ENCODE data around the gene ZNF684.
"Not testable (repeated sequence)": the region's sequence is repeated elsewhere in the genome, so short reads cannot be mapped to it uniquely, and the experiment has no call there.

The ZNF684 gene

GRCh38 chr1:40531381-40532061 is at the start of gene ZNF684:
ZNF684 (plus strand) TSS chr1:40531637; CDS start chr1:40533167, 1,530 bp downstream.
- DNase-seq: peak; percentile 78

DNA sequence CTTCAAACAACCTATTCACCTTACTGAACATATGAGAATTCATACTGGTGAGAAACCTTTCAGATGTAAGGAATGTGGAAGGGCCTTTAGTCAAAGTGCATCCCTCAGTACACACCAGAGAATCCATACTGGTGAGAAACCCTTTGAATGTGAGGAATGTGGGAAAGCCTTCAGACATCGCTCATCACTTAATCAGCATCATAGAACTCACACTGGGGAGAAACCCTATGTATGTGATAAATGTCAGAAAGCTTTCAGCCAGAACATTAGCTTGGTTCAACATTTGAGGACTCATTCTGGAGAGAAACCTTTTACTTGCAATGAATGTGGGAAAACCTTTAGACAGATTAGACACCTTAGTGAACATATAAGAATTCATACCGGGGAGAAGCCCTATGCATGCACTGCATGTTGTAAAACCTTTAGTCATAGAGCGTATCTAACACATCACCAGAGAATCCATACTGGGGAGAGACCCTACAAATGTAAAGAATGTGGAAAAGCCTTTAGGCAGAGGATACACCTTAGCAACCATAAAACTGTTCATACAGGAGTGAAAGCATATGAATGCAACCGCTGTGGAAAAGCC is 36.0 kb upstream of the ZNF684 start:
- no peak for DNase-seq

- DNase-seq: not testable (repeated sequence)
These were observed 28.8 kb upstream of the ZNF684 start for GRCh38 chr1:40502651-40503050.

DNA sequence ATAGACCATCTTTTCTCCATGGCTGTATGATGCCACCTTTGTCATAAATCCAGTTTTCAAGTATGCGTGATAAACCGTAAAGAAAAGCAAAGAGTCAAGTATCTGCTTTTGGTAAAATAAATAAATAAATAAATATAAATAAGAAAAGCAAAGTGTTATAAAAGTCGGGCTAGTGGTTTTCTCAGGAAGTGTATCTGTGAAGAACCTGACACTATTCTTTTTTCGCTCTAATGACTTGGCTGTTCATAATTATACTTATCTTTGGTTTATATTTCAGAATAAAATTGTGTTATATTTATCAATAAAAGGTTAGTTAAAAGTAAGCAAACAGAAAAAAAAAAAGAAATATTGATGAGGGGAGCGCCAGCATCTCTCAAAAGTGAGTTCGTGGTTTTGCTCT is 23.5 kb upstream of the ZNF684 start:
- DNase-seq: no peak

- peak; percentile 87 for DNase-seq
These were observed 22.8 kb upstream of the ZNF684 start, which contains the start of gene EXO5 for GRCh38 chr1:40508375-40509341. EXO5 (plus strand) TSS chr1:40508767; CDS start chr1:40514545, 5,778 bp downstream.

DNA sequence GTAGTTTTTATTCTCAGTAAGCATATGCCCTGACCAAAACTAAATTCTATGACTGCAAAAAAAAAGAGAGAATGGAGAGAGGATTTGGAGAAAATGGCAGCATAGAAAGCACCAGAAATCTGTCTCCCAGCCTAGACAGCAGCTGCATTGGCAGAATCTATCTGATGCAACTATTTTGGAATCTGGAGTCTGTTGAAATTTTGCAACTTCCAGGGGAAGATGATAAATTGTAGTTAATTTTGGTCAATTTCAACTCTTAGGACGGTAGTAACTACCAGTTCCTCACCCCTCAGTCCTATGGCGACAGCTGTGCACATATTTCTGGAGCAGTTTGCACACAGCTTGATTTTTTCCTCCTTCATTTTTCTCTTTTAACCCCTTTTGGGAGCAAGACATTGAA is 11.9 kb upstream of the ZNF684 start:
- DNase-seq: no peak

GRCh38 chr1:40530735-40531380 is 579 bp upstream of the ZNF684 start:
- no peak for DNase-seq

- DNase-seq: no peak
These were observed 589 bp downstream of the ZNF684 start for GRCh38 chr1:40532062-40532389.

DNA sequence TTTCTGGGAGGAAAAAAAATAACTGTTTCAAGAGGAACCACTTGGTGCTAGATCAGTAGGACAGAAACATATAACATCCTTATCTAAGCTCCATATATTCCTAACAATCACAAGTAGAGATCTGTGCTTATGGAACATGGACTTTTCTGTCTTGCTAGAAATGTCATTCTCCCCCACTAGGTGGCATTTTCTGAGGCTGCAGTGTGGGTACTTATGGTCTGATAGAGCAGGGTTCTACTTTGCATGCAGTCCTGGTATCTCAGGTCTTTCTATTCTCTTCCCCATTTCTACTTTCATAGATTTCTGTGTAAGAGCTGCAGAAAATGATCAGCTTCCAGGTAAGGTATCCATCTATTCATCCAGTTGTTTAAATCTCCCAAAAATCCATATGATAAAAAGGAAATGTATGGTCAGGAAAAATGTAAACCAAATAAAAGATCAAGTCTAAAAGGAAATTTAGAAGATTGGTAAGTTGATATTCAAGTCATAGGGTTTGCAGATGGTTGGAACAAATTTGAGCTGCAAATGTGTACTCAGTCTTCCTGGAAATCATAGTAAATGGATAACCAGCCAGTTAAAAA is 1.5 kb downstream of the ZNF684 start:
- peak; percentile 6 for DNase-seq

- no peak for DNase-seq
These were observed 3.2 kb downstream of the ZNF684 start for GRCh38 chr1:40534589-40534988.

- DNase-seq: no peak
These were observed 4.3 kb downstream of the ZNF684 start for GRCh38 chr1:40535732-40536131.

- DNase-seq: no peak
These were observed 7.9 kb downstream of the ZNF684 start for GRCh38 chr1:40539338-40539737.

GRCh38 chr1:40546957-40547356 is 15.5 kb downstream of the ZNF684 start:
- DNase-seq: no peak

- DNase-seq: no peak
These were observed 21.6 kb downstream of the ZNF684 start for GRCh38 chr1:40553017-40553416.

GRCh38 chr1:40554807-40555206 is 23.4 kb downstream of the ZNF684 start:
- DNase-seq: not testable (repeated sequence)

GRCh38 chr1:40556121-40556520 is 24.7 kb downstream of the ZNF684 start:
- no peak for DNase-seq

GRCh38 chr1:40558241-40558640 is 26.8 kb downstream of the ZNF684 start:
- DNase-seq: not testable (repeated sequence)

- DNase-seq: no peak
These were observed 30.7 kb downstream of the ZNF684 start for GRCh38 chr1:40562185-40562584.

DNA sequence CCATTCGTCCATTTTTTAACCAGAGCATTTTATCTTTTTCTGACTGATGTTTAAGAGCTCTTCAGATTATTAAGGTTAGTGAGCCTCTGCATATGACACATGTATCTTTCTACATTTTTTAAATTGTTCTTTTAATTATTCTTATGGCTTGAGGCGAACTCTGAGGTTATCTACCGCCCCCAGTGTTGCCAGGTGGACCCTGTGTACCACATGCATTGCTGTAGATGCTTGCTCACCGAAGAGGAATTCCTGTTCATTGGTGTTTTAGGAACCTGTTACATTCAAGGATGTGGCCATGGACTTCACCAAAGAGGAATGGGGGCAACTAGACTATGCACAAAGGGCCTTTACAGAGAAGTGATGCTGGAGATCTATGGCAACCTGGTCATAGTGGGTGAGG is 31.8 kb downstream of the ZNF684 start:
- DNase-seq: no peak

- no peak for DNase-seq
These were observed 33.1 kb downstream of the ZNF684 start for GRCh38 chr1:40564506-40564905.

DNA sequence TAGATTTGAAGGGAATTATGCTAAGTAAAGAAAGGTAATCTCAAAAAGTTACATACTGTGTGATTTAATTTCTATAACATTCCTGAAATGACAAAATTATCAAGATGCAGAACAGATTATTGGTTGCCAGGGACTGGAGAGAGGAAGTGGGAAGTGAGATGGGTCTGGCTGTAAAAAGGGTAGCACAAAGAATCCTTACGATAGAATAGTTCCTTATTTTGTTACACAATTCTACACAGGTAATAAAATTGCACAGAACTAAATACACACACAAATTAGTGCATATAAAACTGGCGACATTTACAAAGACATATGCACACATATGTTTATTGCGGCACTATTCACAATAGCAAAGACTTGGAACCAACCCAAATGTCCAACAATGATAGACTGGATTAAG is 33.5 kb downstream of the ZNF684 start:
- no peak for DNase-seq

GRCh38 chr1:40567825-40568224 is 36.4 kb downstream of the ZNF684 start:
- no peak for DNase-seq

- DNase-seq: not testable (repeated sequence)
These were observed 43.4 kb downstream of the ZNF684 start for GRCh38 chr1:40574805-40575204.

All from stimulated activated CD4-positive, alpha-beta T cell treated with anti-CD3 and anti-CD28 coated beads, Interleukin-4, amount 100 ng/mL, for 1 hour (primary cell).